Measurements from ENCODE around the gene ANKH. TPM values are rescaled to one million over a fixed set of nuclear protein-coding genes. Genes with fewer than 3 reads are reported as not detected.

The ANKH gene
- total and polyA plus RNA-seq, 10 donors, result 9.0 to 87.3 (median 46.7) TPM

GRCh38 chr5:14705556-14705955 is 166.0 kb downstream of the ANKH start:
- Histone ChIP-seq H3K36me3 (peaks cover 0 to 100% (median 23%) of the 10 kb centered on the region in 6 donors), H3K27ac (peak overlapping the region in 5 of 8 donors; percentile 57 to 76 (median 70)), H3K27me3 (replicated peaks in 1 of 7) (no peaks in the 10 kb centered on the region), H3K4me1 (peaks cover 11 to 65% (median 25%) of the 10 kb centered on the region in 6 donors), H3K4me3 (no peak overlapping the region), H3K9me3 (no peaks in the 10 kb centered on the region)
- TF ChIP-seq POLR2AphosphoS5 (IDR thresholded peaks at IDR 0.05) (peak in 1 of 3 donors; percentile 27), CTCF (IDR thresholded peaks at IDR 0.05 in 8 of 11, conservative IDR thresholded peaks at IDR 0.05 in 3 of 11) (no peak)
- intact Hi-C loops (cut with DNase I; ENCODE audit: low total_unique reads), result no loop called here
- 91 to 98% (median 94%) methylated on average over 8 of the region's 8 CpGs for WGBS, 5 donors
- DNase-seq, result no peak

- Histone ChIP-seq H3K4me3 (no peak overlapping the region), H3K27ac (no peak overlapping the region), H3K9me3 (no peaks in the 10 kb centered on the region), H3K4me1 (peaks cover 9 to 53% (median 24%) of the 10 kb centered on the region in 6 donors), H3K36me3 (peaks cover 0 to 100% (median 31%) of the 10 kb centered on the region in 6 donors), H3K27me3 (replicated peaks in 1 of 7) (no peaks in the 10 kb centered on the region)
- DNase-seq, result no peak
- TF ChIP-seq CTCF (IDR thresholded peaks at IDR 0.05 in 8 of 11, conservative IDR thresholded peaks at IDR 0.05 in 3 of 11) (no peak), POLR2AphosphoS5 (IDR thresholded peaks at IDR 0.05) (no peak)
- WGBS, 5 donors, result 76 to 90% (median 81%) methylated on average over 11 of the region's 11 CpGs
- intact Hi-C loops (cut with DNase I; ENCODE audit: low total_unique reads), result no loop called here
Measured at GRCh38 chr5:14702238-14702839, 169.2 kb downstream of the ANKH start.

- no peak for DNase-seq
- Histone ChIP-seq H3K27ac (peak overlapping the region in 1 of 8 donors; percentile 4), H3K4me1 (peaks cover 3 to 45% (median 17%) of the 10 kb centered on the region in 6 donors), H3K36me3 (peaks cover 0 to 100% (median 34%) of the 10 kb centered on the region in 6 donors), H3K9me3 (no peaks in the 10 kb centered on the region), H3K27me3 (replicated peaks in 1 of 7) (no peaks in the 10 kb centered on the region), H3K4me3 (no peak overlapping the region)
- WGBS, 5 donors, result 95 to 98% (median 96%) methylated on average over 7 to 10 of the region's 10 CpGs
- TF ChIP-seq POLR2A (IDR thresholded peaks at IDR 0.05), result no peak
- no peak for TF ChIP-seq POLR2AphosphoS5 (IDR thresholded peaks at IDR 0.05)
- TF ChIP-seq CTCF (IDR thresholded peaks at IDR 0.05 in 8 of 11, conservative IDR thresholded peaks at IDR 0.05 in 3 of 11), result no peak
- intact Hi-C loops (cut with DNase I; ENCODE audit: low total_unique reads), result no loop called here
Measured at GRCh38 chr5:14701556-14701955, 170.0 kb downstream of the ANKH start.

- WGBS, 5 donors, result 63 to 69% (median 67%) methylated on average over 12 to 13 of the region's 13 CpGs
- Histone ChIP-seq H3K9me3 (no peaks in the 10 kb centered on the region), H3K27ac (peak overlapping the region in 1 of 8 donors; percentile 4), H3K27me3 (replicated peaks in 1 of 7) (no peaks in the 10 kb centered on the region), H3K36me3 (peaks cover 0 to 100% (median 37%) of the 10 kb centered on the region in 6 donors), H3K4me1 (peaks cover 0 to 37% (median 9%) of the 10 kb centered on the region in 6 donors), H3K4me3 (no peak overlapping the region)
- intact Hi-C loops (cut with DNase I; ENCODE audit: low total_unique reads), result no loop called here
- no peak for DNase-seq
- TF ChIP-seq POLR2AphosphoS5 (IDR thresholded peaks at IDR 0.05) (no peak), CTCF (IDR thresholded peaks at IDR 0.05 in 8 of 11, conservative IDR thresholded peaks at IDR 0.05 in 3 of 11) (no peak), POLR2A (IDR thresholded peaks at IDR 0.05) (no peak)
Measured at GRCh38 chr5:14700478-14701436, 170.8 kb downstream of the ANKH start.
